H1 (cell line): ENCODE measurements around the gene UPF3A. TPM values are rescaled to one million over a fixed set of nuclear protein-coding genes. Genes with fewer than 3 reads are reported as not detected.

ENCODE experiments used
- CTCF ChIA-PET: fragments of 300-600 bp; sonication (Branson Sonifier 250); formaldehyde crosslinking; loops from one replicate; lab custom pipeline; 2021; ENCODE audit not compliant: partially characterized antibody; lab: Charles Lee
- POLR2A ChIA-PET: fragments of 300-600 bp; sonication (Branson Sonifier 250); formaldehyde crosslinking; loops from one replicate; lab custom pipeline; 2021; ENCODE audit warnings: inconsistent platforms; ENCODE audit not compliant: partially characterized antibody; lab: Charles Lee
- DNase-seq, 2 experiments: peaks; one replicate each; pipeline versions ENCODE4 v3.0.0 to v3.0.0-alpha.2; 2010 to 2022; ENCODE audit warnings: low spot score in 2 of 2, low read depth in 1 of 2, mixed read lengths in 1 of 2
- FAIRE-seq: peaks from 2 replicates; lab custom pipeline; 2011; peaks lifted over from hg19 to GRCh38; lab: Jason Lieb, UNC
- H2AFZ ChIP-seq: 2 replicates; pipeline ENCODE4 v1.8.1; 2012; ENCODE audit warnings: low read length, inconsistent platforms
- H2AK5ac ChIP-seq: 2 replicates; pipeline ENCODE4 v1.6.1; 2013; ENCODE audit warnings: low read depth, low read length
- H2BK120ac ChIP-seq: replicated peaks from 2 replicates; pipeline ENCODE3; 2013; ENCODE audit warnings: low read depth, low read length, inconsistent platforms
- H2BK12ac ChIP-seq: 2 replicates; pipeline ENCODE4 v1.6.1; 2013; ENCODE audit warnings: low read depth, low read length
- H2BK15ac ChIP-seq: 2 replicates; pipeline ENCODE4 v1.6.1; 2013; ENCODE audit warnings: low read length
- H2BK20ac ChIP-seq: 2 replicates; pipeline ENCODE4 v1.6.1; 2013; ENCODE audit warnings: low read length
- H2BK5ac ChIP-seq: 2 replicates; pipeline ENCODE4 v1.6.1; 2013; ENCODE audit warnings: low read depth, low read length
- H3K14ac ChIP-seq: 2 replicates; pipeline ENCODE4 v1.6.1; 2013; ENCODE audit warnings: inconsistent platforms; ENCODE audit not compliant: insufficient read length
- H3K18ac ChIP-seq: 2 replicates; pipeline ENCODE4 v1.6.1; 2013; ENCODE audit warnings: low read length; ENCODE audit errors: extremely low read depth
- H3K23ac ChIP-seq: 2 replicates; pipeline ENCODE4 v1.6.1; 2013; ENCODE audit warnings: inconsistent platforms; ENCODE audit not compliant: insufficient read length
- H3K23me2 ChIP-seq: 2 replicates; pipeline ENCODE4 v1.6.1; 2013; ENCODE audit warnings: low read depth, low read length
- H3K27ac ChIP-seq: 2 replicates; pipeline ENCODE4 v1.6.1; 2011; ENCODE audit warnings: low read depth, low read length, inconsistent platforms
- H3K27me3 ChIP-seq, 4 experiments: replicated peaks in 1 of 4; 1 replicate in 1 of 4; 2 replicates in 3 of 4; pipeline versions ENCODE4 v1.6.1 to v1.8.1; 2011 to 2013; ENCODE audit warnings: low read length in 3 of 4, mild to moderate bottlenecking in 3 of 4, inconsistent platforms in 2 of 4, mixed read lengths in 2 of 4, moderate library complexity in 1 of 4; ENCODE audit not compliant: control insufficient read depth in 3 of 4, insufficient read depth in 3 of 4; ENCODE audit errors: extremely low read depth in 1 of 4
- H3K36me3 ChIP-seq, 4 experiments: 2 replicates each; pipeline versions ENCODE4 v1.6.1 to v1.8.1; 2011 to 2013; ENCODE audit warnings: mild to moderate bottlenecking in 4 of 4, low read length in 3 of 4, moderate library complexity in 2 of 4, control low read depth in 1 of 4, inconsistent platforms in 1 of 4; ENCODE audit not compliant: insufficient read depth in 4 of 4, control insufficient read depth in 2 of 4
- H3K4ac ChIP-seq: replicated peaks from 2 replicates; pipeline ENCODE3; 2013; ENCODE audit warnings: low read length, low read depth, mixed read lengths, inconsistent platforms; ENCODE audit not compliant: insufficient read length
- H3K4me1 ChIP-seq, 4 experiments: replicated peaks in 1 of 4; 1 replicate in 1 of 4; 2 replicates in 3 of 4; pipeline versions ENCODE4 v1.6.1 to v1.8.1; 2011 to 2013; ENCODE audit warnings: low read length in 3 of 4, inconsistent platforms in 2 of 4, mixed read lengths in 1 of 4; ENCODE audit not compliant: insufficient read depth in 4 of 4, control insufficient read depth in 3 of 4
- H3K4me2 ChIP-seq, 2 experiments: 2 replicates each; pipeline versions ENCODE4 v1.6.1 to v1.8.1; 2011 to 2013; ENCODE audit warnings: low read depth in 2 of 2, low read length in 2 of 2, control low read depth in 1 of 2, inconsistent platforms in 1 of 2, mild to moderate bottlenecking in 1 of 2; ENCODE audit not compliant: insufficient read depth in 1 of 2
- H3K4me3 ChIP-seq, 4 experiments: fragments of 200-600, 300-600 bp in 1 of 4; sonication (generic), shearing (Covaris generic), sonication (Bioruptor Twin) in 1 of 4; 2 replicates each; pipeline versions ENCODE4 v1.5.1 to v1.8.1; 2011 to 2016; ENCODE audit warnings: low read length in 4 of 4, low read depth in 3 of 4, control low read depth in 2 of 4, inconsistent platforms in 2 of 4, mild to moderate bottlenecking in 2 of 4, mixed read lengths in 1 of 4, moderate library complexity in 1 of 4; ENCODE audit not compliant: insufficient read depth in 2 of 4; ENCODE audit errors: extremely low read depth in 1 of 4
- H3K56ac ChIP-seq: replicated peaks from 2 replicates; pipeline ENCODE3; 2013; ENCODE audit warnings: low read depth, mild to moderate bottlenecking, mixed read lengths, low read length, inconsistent platforms; ENCODE audit not compliant: insufficient read length
- H3K79me1 ChIP-seq: 2 replicates; pipeline ENCODE4 v1.6.1; 2013; ENCODE audit warnings: low read depth, low read length, control low read depth
- H3K79me2 ChIP-seq, 2 experiments: 2 replicates each; pipeline versions ENCODE4 v1.6.1 to v1.8.1; 2012 to 2013; ENCODE audit warnings: low read length in 2 of 2, mild to moderate bottlenecking in 2 of 2, inconsistent platforms in 1 of 2; ENCODE audit not compliant: insufficient read depth in 2 of 2, control insufficient read depth in 1 of 2
- H3K9ac ChIP-seq, 4 experiments: replicated peaks in 1 of 4; 1 replicate in 1 of 4; 2 replicates in 3 of 4; pipeline versions ENCODE4 v1.6.1 to v1.8.1; 2011 to 2013; ENCODE audit warnings: low read depth in 3 of 4, low read length in 3 of 4, control low read depth in 2 of 4, mild to moderate bottlenecking in 2 of 4, moderate library complexity in 2 of 4, inconsistent platforms in 1 of 4; ENCODE audit errors: extremely low read depth in 1 of 4
- H3K9me3 ChIP-seq, 2 experiments: 2 replicates each; pipeline versions ENCODE4 v1.6.1 to v1.8.1; 2012 to 2013; ENCODE audit warnings: mild to moderate bottlenecking in 2 of 2, moderate library complexity in 2 of 2, control low read depth in 1 of 2, inconsistent platforms in 1 of 2, low read depth in 1 of 2, low read length in 1 of 2, mixed read lengths in 1 of 2; ENCODE audit not compliant: insufficient read depth in 2 of 2
- H4K20me1 ChIP-seq, 2 experiments: replicated peaks in 1 of 2; 2 replicates each; pipeline versions ENCODE3 to v1.8.1; 2011 to 2013; ENCODE audit warnings: inconsistent platforms in 2 of 2, low read length in 2 of 2, mild to moderate bottlenecking in 1 of 2; ENCODE audit not compliant: insufficient read depth in 2 of 2, control insufficient read depth in 1 of 2
- H4K5ac ChIP-seq: 2 replicates; pipeline ENCODE4 v1.6.1; 2013; ENCODE audit warnings: low read length, low read depth, mixed read lengths, inconsistent platforms; ENCODE audit not compliant: insufficient read length
- H4K8ac ChIP-seq: 2 replicates; pipeline ENCODE4 v1.8.0; 2013; ENCODE audit warnings: mild to moderate bottlenecking, moderate library complexity, low read length, inconsistent platforms; ENCODE audit not compliant: insufficient read depth; ENCODE audit errors: extremely low read depth
- H4K91ac ChIP-seq: replicated peaks from 2 replicates; pipeline ENCODE3; 2013; ENCODE audit warnings: low read length, mixed read lengths, inconsistent platforms; ENCODE audit not compliant: insufficient read length
- CHD1 ChIP-seq: IDR thresholded peaks from 2 replicates; pipeline ENCODE4 v1.6.1; 2012; ENCODE audit warnings: low read depth, low read length, improper control_type of control experiment
- SAP30 ChIP-seq: fragments of 300-600 bp; sonication (generic); IDR thresholded peaks from 2 replicates; pipeline ENCODE4 v1.7.1; 2012; ENCODE audit warnings: low read length, moderate library complexity, mild to moderate bottlenecking, inconsistent platforms; ENCODE audit not compliant: insufficient read depth, insufficient replicate concordance
- WGBS, 2 experiments: shearing (Covaris generic) in 1 of 2; methylation state at CpG; one replicate each; pipeline versions ENCODE4 v1.1.6 to v1.1.7; 2013 to 2015; ENCODE audit warnings: low lambda C conversion rate in 2 of 2, mixed read lengths in 2 of 2, inconsistent platforms in 1 of 2, low coverage in 1 of 2, missing lambda C conversion rate in 1 of 2; ENCODE audit not compliant: insufficient replicate concordance in 2 of 2, insufficient coverage in 1 of 2, insufficient read length in 1 of 2; ENCODE audit errors: extremely low coverage in 1 of 2, missing lambda C conversion rate in 1 of 2; 5-methylcytosine and 5-hydroxymethylcytosine counted together
- polyA plus RNA-seq, 7 experiments: library from polyadenylated mRNA; depleted of rRNA in 3 of 7; stranded (reverse) in 5 of 7; unstranded in 2 of 7; fragments of >200 nt in 5 of 7; fragments of 200-250 nt in 2 of 7; gene quantifications; 1 replicate in 5 of 7; 2 replicates in 1 of 7; 4 replicates in 1 of 7; pipeline versions ENCODE4 v1.2.1 to v1.2.3, GENCODE V29; 2011 to 2013; ENCODE audit warnings: missing spikeins in 2 of 7, mixed read lengths in 2 of 7
- total RNA-seq: library from RNA; stranded (reverse); fragmentation: NEBNext Ultra II Directional; extraction: Animal tissue kit (Norgen Biotek cat#: 25700); gene quantifications from 2 replicates; pipeline ENCODE4 v1.2.1, GENCODE V29; 2021
- TF ChIP-seq, protein P1 (sequence below): IDR thresholded peaks from 2 replicates; pipeline ENCODE4 v1.6.1; 2012; ENCODE audit warnings: inconsistent platforms

UPF3A gene
- total and polyA plus RNA-seq, 2 of the 8 experiments (the other 6 are each of a cell fraction or from before 2014, with no cell fraction given): 47.1 to 58.2 TPM

DNA sequence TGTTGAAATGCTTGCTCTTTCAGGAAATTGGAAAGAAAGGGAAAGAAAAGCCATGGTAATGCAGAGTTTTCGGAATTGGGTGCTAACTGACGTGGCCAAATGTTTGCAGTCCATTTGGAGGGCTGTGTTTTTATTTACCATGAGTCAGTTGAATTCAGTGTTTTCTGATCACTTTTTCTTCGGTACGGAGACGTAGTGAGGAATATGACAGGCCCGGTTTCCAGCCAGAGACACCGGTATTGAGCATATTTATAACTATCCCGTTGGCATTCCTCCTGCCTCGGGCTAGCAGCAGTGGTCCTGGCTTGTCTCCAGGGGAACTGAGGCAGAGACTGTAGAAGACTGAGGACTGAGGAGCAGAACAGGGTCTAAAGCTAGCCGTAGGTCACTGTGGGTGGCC lies 45.7 kb upstream of the UPF3A start:
- Histone ChIP-seq H3K14ac (no peak overlapping the region), H2BK15ac (no peak overlapping the region), H3K23me2 (peaks cover 4% of the 10 kb centered on the region), H3K36me3 (peaks cover 14 to 37% (median 28%) of the 10 kb centered on the region in 4 experiments), H3K23ac (no peak overlapping the region), H3K4me1 (peaks cover 2 to 6% (median 4%) of the 10 kb centered on the region in 4 experiments; a peak in 4 of 7 replicates), H3K79me2 (peaks cover 6 to 21% of the 10 kb centered on the region in 2 experiments; a peak in 3 of 4 replicates), H3K4me3 (peak overlapping the region; percentile 76 to 88 (median 80)), H3K9me3 (no peaks in the 10 kb centered on the region), H2BK12ac (no peak overlapping the region), H3K79me1 (peaks cover 2% of the 10 kb centered on the region; the same call in 1 of the 2 replicates), H3K27ac (no peak overlapping the region), H3K56ac (no peak overlapping the region), H4K91ac (no peak overlapping the region), H2AFZ (no peak overlapping the region), H4K20me1 (peaks cover 5 to 8% of the 10 kb centered on the region in 2 experiments), H4K5ac (no peak overlapping the region), H2AK5ac (no peak overlapping the region), H3K4me2 (peak overlapping the region; percentile 66 to 67), H3K4ac (no peak overlapping the region), H3K18ac (no peak overlapping the region), H2BK120ac (no peak overlapping the region), H2BK20ac (no peak overlapping the region), H3K27me3 (no peaks in the 10 kb centered on the region), H3K9ac (peak overlapping the region in 1 of 4 experiments; percentile 46; a peak in 3 of 7 replicates), H2BK5ac (no peak overlapping the region), H4K8ac (no peak overlapping the region)
- DNase-seq (no peak), FAIRE-seq (no peak)
- ChIA-PET POLR2A (interaction anchor here (0.9 to 5.3 kb wide), 5 partner anchors 10 to 59 kb away, joined by 4 to 33 read pairs (median 10); no protein-coding TSS in a partner anchor), CTCF (interaction anchor here (1.4 to 1.9 kb wide), 2 partner anchors 10 to 433 kb away, joined by 3 to 5 read pairs; no protein-coding TSS in a partner anchor)
- TF ChIP-seq CHD1 (no peak), SAP30 (no peak)
- TF ChIP-seq, protein P1, sequence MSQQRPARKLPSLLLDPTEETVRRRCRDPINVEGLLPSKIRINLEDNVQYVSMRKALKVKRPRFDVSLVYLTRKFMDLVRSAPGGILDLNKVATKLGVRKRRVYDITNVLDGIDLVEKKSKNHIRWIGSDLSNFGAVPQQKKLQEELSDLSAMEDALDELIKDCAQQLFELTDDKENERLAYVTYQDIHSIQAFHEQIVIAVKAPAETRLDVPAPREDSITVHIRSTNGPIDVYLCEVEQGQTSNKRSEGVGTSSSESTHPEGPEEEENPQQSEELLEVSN: no peak
- 60% methylated on average over 10 of the region's 10 CpGs; no CpG with 5 or more reads in 1 of the 2 experiments for WGBS, 2 experiments
